Fibroblast of skin of scalp (primary cell): ENCODE results near the gene TBC1D22B.
"Not testable (repeated sequence)": the region's sequence is repeated elsewhere in the genome, so short reads cannot be mapped to it uniquely, and the experiment has no call there.

Source experiments
- DNase-seq: peaks from one replicate; pipeline ENCODE4 v3.0.0-alpha.2; 2013

TBC1D22B gene

DNA sequence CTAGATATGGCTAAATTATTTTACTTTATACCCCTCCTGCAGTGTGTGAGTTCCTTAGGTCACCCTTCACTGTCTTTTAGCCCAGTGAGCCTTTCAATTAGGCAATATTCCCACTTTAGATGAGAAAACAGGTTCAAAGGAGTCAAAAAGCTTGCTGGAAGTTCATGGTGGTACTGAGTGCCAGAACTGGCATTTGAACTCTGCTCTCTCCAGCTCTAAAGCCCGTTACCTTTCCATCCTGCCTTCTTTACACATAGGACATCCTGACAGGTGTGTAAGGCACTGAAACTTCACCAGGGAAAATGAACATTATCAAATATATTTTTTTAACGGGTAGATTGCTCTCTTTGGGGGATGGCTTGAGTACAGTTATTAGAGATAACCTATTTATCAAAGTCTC is 11.5 kb downstream of the TBC1D22B start:
- no peak for DNase-seq

DNA sequence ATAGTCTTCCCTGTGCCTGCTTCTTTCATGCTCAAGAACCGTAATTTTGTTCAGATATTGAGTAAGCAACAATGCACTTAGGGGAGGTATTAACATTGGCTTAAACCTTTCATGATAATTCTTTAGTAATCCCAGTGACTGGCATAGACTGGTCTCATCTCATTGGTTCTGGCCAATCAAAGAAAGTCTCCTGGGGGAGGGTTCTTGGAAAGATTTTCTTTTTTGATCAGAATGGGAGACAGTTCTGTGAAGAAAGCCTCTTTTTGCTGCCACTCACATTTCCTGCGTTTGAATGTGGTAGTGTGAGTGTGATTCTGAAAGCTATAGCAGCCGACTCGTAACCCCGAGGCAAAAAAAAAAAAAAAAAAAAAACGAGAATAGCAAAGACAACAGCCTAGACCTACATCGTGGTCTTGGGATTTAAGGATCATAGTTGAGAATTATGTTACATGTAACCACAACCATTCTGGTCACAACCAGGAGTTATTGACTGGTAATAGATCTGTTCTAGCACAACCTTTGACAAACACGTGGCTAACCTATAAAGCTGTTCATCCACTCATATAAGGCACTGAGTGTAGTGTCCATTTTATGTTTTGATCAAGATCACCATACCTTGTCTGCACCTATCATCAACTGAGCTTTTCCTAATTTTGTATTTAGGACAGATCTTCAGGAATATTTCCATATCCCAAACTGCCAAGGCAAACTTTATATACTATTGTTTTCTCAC is 15.4 kb downstream of the TBC1D22B start:
- DNase-seq: no peak

GRCh38 chr6:37273690-37274089 is 16.1 kb downstream of the TBC1D22B start:
- no peak for DNase-seq

GRCh38 chr6:37275350-37275749 is 17.8 kb downstream of the TBC1D22B start:
- DNase-seq: no peak

- DNase-seq: no peak
Observed at GRCh38 chr6:37277001-37277409, 19.4 kb downstream of the TBC1D22B start.

DNA sequence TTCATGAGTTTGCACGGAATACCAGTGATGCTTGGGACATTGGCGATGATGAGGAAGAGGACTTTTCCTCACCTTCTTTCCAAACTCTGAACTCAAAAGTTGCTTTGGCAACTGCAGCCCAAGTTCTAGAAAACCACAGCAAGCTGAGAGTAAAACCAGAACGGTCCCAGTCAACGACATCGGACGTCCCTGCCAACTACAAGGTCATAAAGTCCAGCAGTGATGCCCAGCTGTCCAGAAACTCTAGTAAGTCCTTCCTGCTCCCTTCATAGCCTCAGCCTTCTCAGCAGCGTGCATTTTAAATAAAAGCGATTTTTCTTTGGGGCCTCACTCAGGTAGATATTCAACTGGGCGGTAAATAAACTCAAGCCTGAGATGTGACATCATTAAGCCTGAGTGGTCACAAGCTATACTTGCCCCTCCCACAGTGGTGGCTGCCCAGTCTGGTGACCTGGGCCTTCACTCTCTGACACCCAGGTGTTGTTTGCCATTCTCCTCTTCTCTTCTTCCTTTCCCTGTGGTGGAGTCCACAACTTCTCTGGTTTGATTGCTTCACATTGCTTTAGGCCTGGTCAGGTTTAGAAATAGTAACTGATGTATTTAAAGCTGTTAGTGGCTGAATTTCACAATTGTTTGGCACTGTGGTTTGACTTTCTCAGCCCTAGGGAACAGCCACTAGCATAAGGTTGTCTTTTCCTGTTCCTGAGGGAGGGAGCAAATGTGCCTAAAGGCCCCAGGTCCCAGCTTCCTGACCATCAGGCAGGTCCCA is 22.0 kb downstream of the TBC1D22B start:
- no peak for DNase-seq

DNA sequence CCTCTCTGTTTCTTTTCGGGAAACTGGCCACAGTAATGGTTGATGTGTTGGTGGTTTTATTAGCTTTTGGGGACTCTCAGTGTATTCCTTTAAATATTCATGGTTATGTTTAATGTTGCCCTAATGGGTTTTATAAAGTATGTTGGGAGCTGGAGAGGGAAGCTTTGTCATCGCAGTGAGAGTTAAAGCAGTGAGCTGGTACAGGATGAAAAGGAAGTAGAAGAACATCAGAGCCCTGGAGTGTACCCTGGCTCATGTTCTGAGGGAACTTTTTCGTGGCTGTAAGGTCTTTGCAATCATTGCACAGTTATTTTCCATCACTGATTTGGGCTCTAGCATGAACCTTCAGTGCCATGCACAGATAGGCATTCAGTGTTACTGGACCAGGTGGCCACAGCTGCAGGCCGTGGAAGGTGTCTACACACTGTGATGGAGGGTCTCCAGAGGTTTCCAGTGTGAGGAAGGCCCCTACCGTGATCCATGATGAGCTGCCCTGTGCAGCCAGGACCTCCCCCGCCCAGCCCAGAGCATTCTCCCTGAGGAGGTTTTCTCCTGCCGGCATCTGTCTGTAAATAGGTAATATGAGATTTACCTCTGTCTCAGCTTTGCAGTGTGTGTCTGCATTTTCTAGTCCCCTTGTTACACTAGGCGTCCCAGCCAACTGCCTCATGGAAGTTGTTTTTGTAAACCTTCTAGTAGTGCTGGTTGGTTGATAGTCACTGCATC is 22.8 kb downstream of the TBC1D22B start:
- no peak for DNase-seq

DNA sequence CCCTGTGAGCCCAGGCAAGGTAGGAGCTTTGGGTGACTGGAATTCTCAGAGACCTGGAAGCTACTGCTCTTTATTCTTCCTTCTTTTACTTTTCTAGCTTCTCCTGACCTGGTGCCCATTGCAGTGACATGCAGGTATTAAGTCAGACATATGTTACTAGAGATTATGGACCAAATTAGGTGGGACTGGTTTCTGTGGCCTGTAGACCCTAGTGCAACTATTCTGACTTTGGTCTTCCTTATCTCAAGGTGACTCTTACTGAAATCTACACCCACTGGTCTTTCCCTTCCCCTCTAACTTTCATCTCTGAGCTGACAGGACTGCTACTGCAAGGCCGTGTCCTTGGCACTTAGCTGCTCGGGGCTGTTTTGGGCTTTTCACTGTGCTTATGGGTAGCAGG is 24.8 kb downstream of the TBC1D22B start:
- no peak for DNase-seq

DNA sequence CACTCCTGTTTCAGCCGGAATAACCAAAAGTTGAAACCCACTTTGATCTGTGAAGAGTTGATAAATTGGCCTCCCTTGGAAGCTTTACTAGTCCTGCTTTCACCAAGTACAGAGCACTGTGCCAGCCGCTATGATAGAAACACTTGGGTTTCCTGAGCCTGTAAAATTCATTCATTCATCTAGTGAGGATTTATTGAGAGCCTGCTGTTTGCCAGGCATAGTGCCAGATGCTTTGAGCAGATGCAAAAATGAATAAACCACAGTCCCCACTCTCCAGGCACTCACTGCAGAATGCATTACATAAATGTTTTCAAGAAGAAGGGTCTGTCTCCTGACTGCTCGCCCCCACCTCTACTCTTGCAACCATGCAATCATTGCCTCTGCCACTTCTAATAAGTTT is 25.7 kb downstream of the TBC1D22B start:
- DNase-seq: peak; percentile 16

GRCh38 chr6:37283671-37284151 is 26.1 kb downstream of the TBC1D22B start:
- DNase-seq: no peak

GRCh38 chr6:37284781-37285180 is 27.2 kb downstream of the TBC1D22B start:
- DNase-seq: no peak

DNA sequence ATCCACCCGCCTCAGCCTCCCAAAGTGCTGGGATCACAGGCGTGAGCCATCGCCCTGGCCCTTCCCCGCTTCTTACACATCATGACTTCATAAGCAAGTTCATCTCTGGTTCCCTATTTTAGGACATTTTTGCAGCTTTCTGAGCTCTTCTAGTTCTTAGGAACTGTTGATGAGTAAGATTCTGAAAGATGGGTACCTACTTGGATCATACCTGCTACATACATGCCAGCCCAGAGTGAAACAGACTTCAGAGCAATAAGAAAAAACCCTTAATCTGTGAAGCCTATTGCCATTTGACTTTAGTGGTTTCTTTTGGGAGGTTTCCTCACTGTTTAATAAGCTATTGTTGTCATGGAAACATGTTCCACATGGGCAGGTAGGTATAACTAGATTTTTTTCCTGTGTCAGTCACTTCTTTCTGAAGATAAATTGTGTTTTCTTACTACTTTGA is 28.3 kb downstream of the TBC1D22B start:
- DNase-seq: no peak

- DNase-seq: no peak
Observed at GRCh38 chr6:37287519-37288157, 30.1 kb downstream of the TBC1D22B start.

DNA sequence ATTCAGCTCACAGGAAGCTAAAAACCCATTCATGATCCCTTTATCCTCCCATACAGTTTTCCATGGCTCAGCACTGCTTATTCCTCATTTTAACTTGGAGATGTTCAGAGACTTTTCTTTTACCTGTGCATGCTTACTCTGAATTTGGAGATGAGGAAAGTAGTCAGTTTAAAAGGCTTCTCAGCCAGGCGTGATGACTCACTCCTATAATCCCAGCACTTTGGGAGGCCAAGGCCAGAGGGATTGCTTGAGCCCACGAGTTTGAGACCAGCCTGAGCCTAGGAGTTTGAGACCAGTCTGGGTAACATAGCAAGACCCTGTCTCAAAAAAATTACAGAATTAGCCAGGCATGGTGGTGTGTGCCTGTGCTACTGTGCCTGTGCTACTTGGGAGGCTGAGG is 30.7 kb downstream of the TBC1D22B start:
- DNase-seq: no peak

DNA sequence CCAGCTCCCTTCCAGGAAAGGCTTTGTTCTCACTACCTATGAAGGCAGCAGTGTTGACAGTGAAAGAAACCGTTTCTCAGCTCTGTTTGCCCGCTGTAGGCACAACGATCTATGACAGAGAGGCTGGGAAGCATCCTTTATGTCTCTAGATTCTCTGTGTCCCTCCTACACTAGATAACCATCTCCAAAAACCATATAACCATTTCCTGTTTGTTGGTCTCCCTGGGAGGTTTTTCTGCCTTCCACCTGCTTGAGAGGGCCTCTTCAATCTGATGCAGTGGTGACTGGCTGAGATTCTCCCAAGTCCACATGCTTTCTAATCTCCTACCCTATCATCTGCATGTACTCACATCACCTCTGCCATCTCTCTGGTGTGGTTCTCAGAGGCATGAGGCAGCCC is 32.4 kb downstream of the TBC1D22B start:
- DNase-seq: no peak

DNA sequence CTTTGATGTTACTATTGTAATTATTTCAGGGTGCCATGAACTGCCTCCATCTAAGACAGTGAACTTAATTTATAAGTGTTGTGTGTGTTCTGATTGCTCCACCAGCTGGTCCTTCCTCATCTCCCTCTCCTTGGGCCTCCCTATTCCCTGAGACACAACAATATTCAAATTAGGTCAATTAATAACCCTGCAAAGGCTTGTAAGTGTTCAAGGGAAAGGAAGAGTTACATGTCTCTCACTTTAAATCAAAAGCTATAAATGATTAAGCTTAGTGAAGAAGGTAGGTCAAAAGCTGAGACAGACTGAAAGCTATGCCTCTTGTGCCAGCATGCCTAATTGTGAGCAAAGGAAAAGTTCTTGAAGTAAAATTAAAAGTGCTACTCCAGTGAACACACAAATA is 35.9 kb downstream of the TBC1D22B start:
- DNase-seq: no peak

- not testable (repeated sequence) for DNase-seq
Observed at GRCh38 chr6:37297637-37298036, 40.1 kb downstream of the TBC1D22B start.

- DNase-seq: no peak
Observed at GRCh38 chr6:37298958-37299357, 41.4 kb downstream of the TBC1D22B start.

DNA sequence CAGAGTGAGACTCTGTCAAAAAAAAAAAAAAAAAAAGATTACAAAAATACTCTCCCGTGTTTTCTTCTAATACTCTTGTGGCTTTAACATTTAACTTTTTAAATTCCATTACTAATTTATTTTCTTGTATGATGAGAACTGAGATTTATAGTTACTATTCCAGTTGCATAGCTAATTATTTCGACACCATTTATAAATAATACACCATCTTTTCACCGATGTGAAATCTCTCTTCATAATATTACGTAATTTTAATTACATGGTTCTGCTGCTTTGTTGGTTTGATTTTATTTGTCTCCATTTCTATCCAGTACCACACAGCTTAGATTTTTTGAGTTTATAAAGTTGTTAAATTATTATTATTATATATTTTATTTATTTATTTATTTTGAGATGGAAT is 42.4 kb downstream of the TBC1D22B start:
- DNase-seq: no peak

- no peak for DNase-seq
Observed at GRCh38 chr6:37302086-37302686, 44.6 kb downstream of the TBC1D22B start.

- no peak for DNase-seq
Observed at GRCh38 chr6:37303091-37303660, 45.6 kb downstream of the TBC1D22B start.
